GM12891 (cell line): Measurements from ENCODE around the gene BRF1.
A peak's percentile ranks its signal among the peaks of the same experiment; 100 is the strongest.

Source experiments
- DNase-seq: peaks from one replicate; pipeline ENCODE4 v3.0.0; 2011; ENCODE audit warnings: low spot score; ENCODE audit not compliant: insufficient read length
- FAIRE-seq: peaks from 2 replicates; lab custom pipeline; 2011; peaks lifted over from hg19 to GRCh38; lab: Jason Lieb, UNC
- PAX5 ChIP-seq: IDR thresholded peaks from 2 replicates; pipeline ENCODE4 v1.6.1; 2011; ENCODE audit warnings: low read length, moderate library complexity, mild to moderate bottlenecking; ENCODE audit not compliant: insufficient read depth, severe bottlenecking
- POLR2A ChIP-seq: IDR thresholded peaks from 2 replicates; pipeline ENCODE4 v1.6.1; 2011; ENCODE audit warnings: low read depth, low read length, control low read depth
- POLR2AphosphoS5 ChIP-seq: IDR thresholded peaks from 2 replicates; pipeline ENCODE4 v1.6.1; 2011; ENCODE audit warnings: low read depth, low read length, control low read depth
- POU2F2 ChIP-seq: IDR thresholded peaks from 2 replicates; pipeline ENCODE4 v1.6.1; 2011; ENCODE audit warnings: low read depth, mild to moderate bottlenecking, control low read depth, low read length, moderate library complexity
- SPI1 ChIP-seq: IDR thresholded peaks from 2 replicates; pipeline ENCODE4 v1.6.1; 2011; ENCODE audit warnings: low read depth, low read length, control low read depth
- TAF1 ChIP-seq: IDR thresholded peaks from 2 replicates; pipeline ENCODE4 v1.6.1; 2011; ENCODE audit warnings: low read depth, low read length, control low read depth

Gene BRF1

GRCh38 chr14:105325303-105325702, 24.5 kb upstream of the BRF1 start:
- no peak for TF ChIP-seq POU2F2
- no peak for TF ChIP-seq TAF1
- TF ChIP-seq SPI1: no peak
- no peak for TF ChIP-seq PAX5
- no peak for TF ChIP-seq POLR2A
- no peak for TF ChIP-seq POLR2AphosphoS5
- DNase-seq (no peak), FAIRE-seq (no peak)

GRCh38 chr14:105324871-105325270, 24.1 kb upstream of the BRF1 start:
- FAIRE-seq (no peak), DNase-seq (no peak)
- TF ChIP-seq TAF1 (no peak), POLR2A (no peak), PAX5 (no peak), SPI1 (no peak), POLR2AphosphoS5 (no peak), POU2F2 (no peak)

GRCh38 chr14:105324080-105324778, 23.4 kb upstream of the BRF1 start:
- TF ChIP-seq POLR2A (no peak), SPI1 (no peak)
- FAIRE-seq: no peak

GRCh38 chr14:105323663-105324062, 22.9 kb upstream of the BRF1 start:
- no peak for TF ChIP-seq POU2F2
- no peak for TF ChIP-seq POLR2A
- no peak for TF ChIP-seq SPI1
- TF ChIP-seq TAF1: no peak
- TF ChIP-seq POLR2AphosphoS5: no peak
- no peak for TF ChIP-seq PAX5
- FAIRE-seq (no peak), DNase-seq (no peak)

More at GRCh38 chr14:105324080-105324778, 23.4 kb upstream of the BRF1 start:
- no peak for DNase-seq

GRCh38 chr14:105322791-105323556, 22.2 kb upstream of the BRF1 start:
- no peak for TF ChIP-seq TAF1
- TF ChIP-seq POLR2AphosphoS5: no peak
- no peak for TF ChIP-seq POLR2A
- no peak for TF ChIP-seq PAX5
- no peak for TF ChIP-seq POU2F2
- TF ChIP-seq SPI1: no peak
- FAIRE-seq: no peak
- no peak for DNase-seq

- DNase-seq (no peak), FAIRE-seq (no peak)
- TF ChIP-seq POLR2A (no peak), POU2F2 (no peak), TAF1 (no peak), POLR2AphosphoS5 (no peak), SPI1 (no peak), PAX5 (no peak)
Measured at GRCh38 chr14:105317546-105317945, 16.7 kb upstream of the BRF1 start.

GRCh38 chr14:105316968-105317510, 16.2 kb upstream of the BRF1 start:
- DNase-seq (no peak), FAIRE-seq (no peak)
- TF ChIP-seq POLR2AphosphoS5: no peak
- TF ChIP-seq SPI1: no peak
- TF ChIP-seq TAF1: no peak
- no peak for TF ChIP-seq POLR2A
- no peak for TF ChIP-seq PAX5
- TF ChIP-seq POU2F2: no peak

GRCh38 chr14:105316577-105316941, 15.8 kb upstream of the BRF1 start:
- DNase-seq (no peak), FAIRE-seq (no peak)
- TF ChIP-seq POLR2AphosphoS5: no peak
- no peak for TF ChIP-seq POU2F2
- TF ChIP-seq POLR2A: no peak
- TF ChIP-seq PAX5: no peak

- DNase-seq (peak; percentile 17), FAIRE-seq (no peak)
Measured at GRCh38 chr14:105315941-105316576, 15.3 kb upstream of the BRF1 start.

GRCh38 chr14:105315211-105315721, 14.5 kb upstream of the BRF1 start:
- TF ChIP-seq POLR2AphosphoS5: no peak
- TF ChIP-seq TAF1: no peak
- no peak for TF ChIP-seq PAX5
- no peak for TF ChIP-seq SPI1
- TF ChIP-seq POU2F2: no peak
- FAIRE-seq: peak; percentile 74
- peak; percentile 43 for DNase-seq

More at GRCh38 chr14:105315941-105316576, 15.3 kb upstream of the BRF1 start:
- no peak for TF ChIP-seq PAX5
- no peak for TF ChIP-seq SPI1
- TF ChIP-seq POU2F2: no peak
- no peak for TF ChIP-seq TAF1
- TF ChIP-seq POLR2AphosphoS5: no peak
- no peak for TF ChIP-seq POLR2A
